Heart left ventricle (tissue), 13 donors: Measurements from ENCODE around the gene SLC6A11.

Experiments
- CTCF ChIP-seq, 12 donors: fragments of 200-600 bp; sonication (generic) in 4 of 12; IDR thresholded peaks; one replicate each; pipeline versions ENCODE4 v1.5.0 to v1.8.0; 2018 to 2022; ENCODE audit warnings: antibody characterized with exemption in 12 of 12, mild to moderate bottlenecking in 5 of 12
- POLR2A ChIP-seq, 2 donors: fragments of 450-650 bp; IDR thresholded peaks; one replicate each; pipeline ENCODE4 v1.6.1; 2017; ENCODE audit warnings: antibody characterized with exemption in 2 of 2, mild to moderate bottlenecking in 2 of 2, moderate library complexity in 2 of 2
- donor health status: ischemic (EF 13 %, LVEDD 7.1; RV severe dilation, severe dysfunction).
- donor health status: DM: no; HTN: yes; CAD: no.
- donor health status: DM: no; HTN: no; CAD: no.
- donor health status: ischemic (EF 25% LVEDD 6.9; RV normal size, moderate dysfunction).
- donor health status: ischemic (EF 25% LVEDD 5.7; RV mildly dilated, moderate dysfunction).
- donor health status: ischemic (EF 35%, LVEDD 5.7; RV mildly dilated, moderate dysfunction).
- donor health status: nonischemic (EF 11% LVEDD 7.7; RV severe dilation, severe dysfunction).
- donor health status: DM: yes; HTN: yes; CAD: no.
- donor health status: PGD.
- donor health status: ischemic (EF 29% LVEDD 5.4; RV normal size, mild dysfunction).
- donor health status: nonischemic (EF 23%, LVEDD 6.1; RV moderate dilation, normal function).

GRCh38 chr3:10925436-10926255, 109.6 kb downstream of the SLC6A11 start:
- no peak for TF ChIP-seq CTCF (IDR thresholded peaks at IDR 0.05)
- no peak for TF ChIP-seq POLR2A (IDR thresholded peaks at IDR 0.05)
